HG02798 (cell line): ENCODE data around the gene ARHGEF2.

ENCODE experiments used
- ATAC-seq: cut with Tn5 transposase; IDR thresholded peaks from one replicate; pipeline ENCODE4 v1.9.1; 2021; ENCODE audit warnings: mild to moderate bottlenecking; ENCODE audit not compliant: unreplicated experiment, poor library complexity

Gene ARHGEF2

GRCh38 chr1:155918660-155919059, 59.7 kb downstream of the ARHGEF2 start:
- no peak for ATAC-seq

DNA sequence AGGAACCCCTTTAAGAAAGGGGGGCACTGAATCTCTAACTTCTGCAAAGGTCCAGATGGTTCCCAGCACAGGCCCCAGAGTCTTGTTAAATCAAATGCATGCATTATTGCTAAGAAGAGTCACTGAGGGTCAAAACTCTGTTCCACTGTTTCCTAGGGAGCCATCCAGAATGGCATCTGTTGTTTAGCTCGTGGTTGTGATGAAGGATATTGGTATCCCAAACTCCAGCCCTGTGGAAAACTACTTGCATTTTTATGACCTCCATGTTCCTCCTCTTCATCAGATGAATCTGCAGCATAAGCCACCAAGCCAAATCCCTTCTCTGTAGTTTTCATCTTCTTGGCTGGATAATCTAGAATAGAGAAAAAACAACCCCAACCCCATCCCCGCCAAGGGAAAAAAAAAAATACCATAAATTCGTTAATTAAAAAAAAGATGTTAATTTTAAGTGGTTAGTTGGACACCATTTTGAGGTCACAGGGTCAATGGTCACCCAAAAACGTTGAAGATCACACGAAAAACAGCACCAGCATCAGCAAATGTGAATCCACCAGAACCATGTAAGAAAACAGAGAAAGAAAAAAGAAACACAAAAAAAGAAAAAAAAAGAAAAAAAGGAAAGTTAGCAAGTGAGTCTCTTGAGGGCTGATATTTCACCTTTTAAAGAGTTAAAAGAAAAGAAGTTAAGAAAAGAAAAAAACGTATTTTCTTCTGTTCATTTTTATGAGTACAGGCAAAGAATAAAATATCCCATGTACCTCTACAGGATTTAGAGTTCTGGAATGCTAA, 64.2 kb downstream of the ARHGEF2 start:
- ATAC-seq = no peak

- ATAC-seq = no peak
These were observed 66.3 kb downstream of the ARHGEF2 start for GRCh38 chr1:155912056-155912536.

- ATAC-seq = peak; percentile 86
These were observed 66.9 kb downstream of the ARHGEF2 start, which contains the start of gene RIT1 for GRCh38 chr1:155911156-155912055. Gene RIT1, minus strand, starts transcription at chr1:155911349. Its CDS starts 588 bp downstream, at chr1:155910761.

DNA sequence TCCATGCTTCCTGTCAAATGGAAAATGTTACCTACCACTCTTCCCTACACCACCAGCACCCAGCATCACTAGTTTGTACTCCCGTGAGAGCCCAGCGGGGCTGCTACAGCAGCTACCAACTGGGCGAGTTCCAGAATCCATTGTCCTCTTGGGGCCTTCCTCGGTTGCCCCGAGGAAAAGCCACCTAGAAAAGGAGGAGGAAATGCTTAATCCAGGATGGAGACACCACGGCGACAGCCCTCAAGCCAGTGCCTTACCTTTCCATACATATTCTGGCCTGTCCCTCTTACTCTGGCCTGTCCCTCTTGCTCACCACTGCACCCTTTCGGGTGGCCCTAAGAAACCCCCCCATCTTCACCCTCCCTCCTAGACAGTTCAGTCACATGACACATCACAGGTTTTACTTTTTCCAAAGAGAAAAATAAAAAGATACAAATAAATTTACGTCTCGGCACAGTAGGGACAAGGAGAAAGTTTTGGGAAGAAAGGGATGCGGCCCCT, 67.7 kb downstream of the ARHGEF2 start:
- ATAC-seq = peak; percentile 35

DNA sequence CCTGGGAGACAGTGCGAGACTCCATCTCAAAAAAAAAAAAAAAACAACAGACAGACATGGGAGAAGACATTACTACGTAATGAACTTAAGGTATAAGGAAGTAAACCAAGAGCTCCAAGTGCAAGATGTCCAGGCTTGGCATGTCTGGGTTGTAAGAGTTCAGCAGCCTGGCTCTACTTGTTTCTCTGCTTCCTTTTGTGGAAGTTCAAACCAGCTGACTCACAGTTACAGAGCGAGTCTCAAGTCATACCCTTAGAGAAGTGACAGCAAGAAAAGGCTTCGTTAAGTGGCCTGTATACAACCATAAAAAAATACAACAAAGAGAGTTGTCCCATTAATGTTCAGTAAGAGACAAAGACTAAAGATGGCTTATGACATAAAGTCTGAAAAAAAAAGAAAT, 68.5 kb downstream of the ARHGEF2 start:
- no peak for ATAC-seq

- ATAC-seq = no peak
These were observed 74.1 kb downstream of the ARHGEF2 start for GRCh38 chr1:155904261-155904660.

DNA sequence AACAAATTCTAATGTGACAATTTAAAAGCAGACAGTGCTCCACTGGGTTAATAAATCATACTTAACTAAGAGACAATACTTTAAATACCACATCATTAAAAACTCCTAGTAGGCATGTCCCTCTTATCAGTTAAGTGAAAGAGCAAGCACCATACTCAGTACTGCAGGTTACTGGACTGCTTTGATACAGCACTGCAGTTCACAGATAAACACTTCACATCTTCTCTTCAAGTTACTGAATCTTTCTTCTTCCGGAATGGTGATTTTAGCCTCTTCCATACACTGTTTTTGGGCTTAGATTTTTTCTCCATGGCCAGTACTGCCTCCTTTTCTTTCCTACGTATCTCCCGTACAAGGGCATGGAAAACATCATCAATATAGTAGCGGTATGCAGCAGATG, 78.2 kb downstream of the ARHGEF2 start:
- no peak for ATAC-seq

DNA sequence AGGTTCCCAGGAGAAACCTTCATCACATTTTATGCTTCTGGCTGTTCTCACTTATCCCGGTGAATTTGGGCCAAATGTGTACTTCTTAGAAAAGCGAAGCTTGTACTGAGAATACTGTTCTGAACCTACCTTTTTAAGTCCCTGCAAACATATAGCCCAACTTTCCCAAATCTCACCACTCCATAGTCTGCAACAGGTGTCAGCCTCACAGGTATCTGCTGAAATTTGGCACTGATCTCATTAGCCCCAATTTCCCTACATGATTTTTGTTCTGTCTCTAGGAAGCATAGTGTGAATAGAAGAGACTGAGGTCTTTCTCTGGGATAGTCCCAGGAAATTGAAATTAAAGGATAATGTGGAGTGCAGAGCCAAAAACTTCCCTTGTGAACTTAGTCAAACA, 78.7 kb downstream of the ARHGEF2 start:
- no peak for ATAC-seq

DNA sequence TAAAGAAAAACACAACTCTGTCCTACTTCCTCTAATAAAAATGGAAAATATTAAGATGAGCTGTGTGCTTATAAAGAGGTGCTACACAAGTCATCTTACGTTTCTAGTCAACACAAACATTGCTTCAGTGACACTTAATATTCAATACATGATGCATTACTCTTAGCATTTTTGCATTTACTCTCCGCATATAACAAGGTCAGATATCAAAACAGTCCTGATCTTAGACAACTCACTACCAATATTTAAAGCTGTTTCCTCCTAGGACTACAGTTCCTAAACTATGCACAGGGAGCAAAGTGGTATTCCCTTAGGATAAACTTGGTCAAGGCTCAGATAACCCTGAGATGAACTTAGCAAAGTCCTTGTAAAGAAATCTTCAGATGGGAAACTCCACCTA, 79.5 kb downstream of the ARHGEF2 start:
- ATAC-seq = no peak

DNA sequence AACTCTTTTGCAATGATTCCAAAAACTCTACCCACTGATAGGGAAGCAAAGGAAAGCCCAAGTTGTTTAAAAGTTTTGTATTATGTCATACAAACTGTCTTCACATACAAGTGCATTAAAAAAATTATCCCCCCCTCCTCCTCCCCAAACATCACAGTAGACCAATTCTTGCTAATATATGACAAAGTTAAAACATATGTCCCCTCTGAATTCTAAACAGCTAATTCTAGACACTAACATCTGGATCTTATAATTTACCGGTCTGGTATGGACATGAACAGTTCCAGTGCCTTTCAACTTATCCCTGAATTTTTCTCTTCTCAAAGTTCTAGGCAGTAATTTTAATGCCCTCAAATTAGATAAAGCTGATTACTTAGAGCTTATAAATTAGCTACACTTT, 80.6 kb downstream of the ARHGEF2 start:
- ATAC-seq = no peak
